ENCODE measurements around the gene PSMA1. TPM values are rescaled to one million over a fixed set of nuclear protein-coding genes. Genes with fewer than 3 reads are reported as not detected.

The PSMA1 gene
- total and polyA plus RNA-seq, 2 of the 13 experiments (the other 11 are each of a cell fraction or from before 2014, with no cell fraction given) = 188 to 229 TPM

- TF ChIP-seq ZSCAN31 (CRISPR knock-in tag; IDR thresholded peaks at IDR 0.05; ENCODE audit: low read depth) = peak; percentile 51; the same call in 1 of the 2 replicates
- peak; percentile 46 for TF ChIP-seq YY1 (IDR thresholded peaks at IDR 0.05; ENCODE audit: insufficient read depth, insufficient replicate concordance, low read depth, low read length)
- TF ChIP-seq ZFX (CRISPR knock-in tag; IDR thresholded peaks at IDR 0.05; ENCODE audit: low read depth) = peak; percentile 97
- peak; percentile 66; the same call in 1 of the 2 replicates for TF ChIP-seq FOXC1 (CRISPR knock-in tag; IDR thresholded peaks at IDR 0.05; ENCODE audit: borderline replicate concordance)
- TF ChIP-seq NR2F1 (CRISPR knock-in tag; IDR thresholded peaks at IDR 0.05) = no peak
- peak; percentile 79 for TF ChIP-seq ZNF747 (CRISPR knock-in tag; IDR thresholded peaks at IDR 0.05; ENCODE audit: borderline replicate concordance)
- TF ChIP-seq GMEB1 (CRISPR knock-in tag; IDR thresholded peaks at IDR 0.05; ENCODE audit: borderline replicate concordance) = peak; percentile 66; the same call in 1 of the 2 replicates
- peak; percentile 56 for TF ChIP-seq ZNF407 (CRISPR knock-in tag; IDR thresholded peaks at IDR 0.05; ENCODE audit: not compliant biosample characterization)
- 0 out of 2 replicates have a peak, but pooled peaks have one; percentile 34 for TF ChIP-seq ZNF317 (CRISPR knock-in tag; IDR thresholded peaks at IDR 0.05)
- TF ChIP-seq RFXANK (CRISPR knock-in tag; IDR thresholded peaks at IDR 0.05) = no peak
- 0 out of 2 replicates have a peak, but pooled peaks have one; percentile 62 for TF ChIP-seq ZNF740 (CRISPR knock-in tag; IDR thresholded peaks at IDR 0.05)
- TF ChIP-seq CHD2 (IDR thresholded peaks at IDR 0.05; ENCODE audit: low read depth, low read length) = no peak
- peak; percentile 65; the same call in 1 of the 2 replicates for TF ChIP-seq ZNF546 (CRISPR knock-in tag; conservative IDR thresholded peaks at IDR 0.05)
- TF ChIP-seq MLX (CRISPR knock-in tag; IDR thresholded peaks at IDR 0.05) = peak; percentile 50; the same call in 1 of the 2 replicates
- peak; percentile 96 for TF ChIP-seq IRF2 (CRISPR knock-in tag; IDR thresholded peaks at IDR 0.05)
- TF ChIP-seq ZNF235 (CRISPR knock-in tag; IDR thresholded peaks at IDR 0.05; ENCODE audit: borderline replicate concordance) = no peak; the same call in 1 of the 2 replicates
- peak; percentile 85; the same call in 1 of the 2 replicates for TF ChIP-seq TARDBP (CRISPR knock-in tag; IDR thresholded peaks at IDR 0.05)
- no peak; the same call in 1 of the 2 replicates for TF ChIP-seq ETV6 (CRISPR knock-in tag; conservative IDR thresholded peaks at IDR 0.05)
Observed at GRCh38 chr11:14499560-14500180, 20.5 kb downstream of the PSMA1 start, which contains the start of gene COPB1 (continued).
